Frontal cortex (tissue), 1 donor: ENCODE data around the gene WASF2. TPM values are rescaled to one million over a fixed set of nuclear protein-coding genes. Genes with fewer than 3 reads are reported as not detected.

Source experiments
- total RNA-seq: library from RNA; depleted of rRNA; stranded (reverse); fragments of >200 nt; gene quantifications from one replicate; pipeline ENCODE4 v1.2.3, GENCODE V29; 2014

The WASF2 gene
- total RNA-seq, 1 donor from 2014 or later: 4.5 TPM

Other genes starting within 250 kb of the WASF2 start
- 19.6 TPM for gene TMEM222, start 168.0 kb downstream of the WASF2 start, total RNA-seq
- not detected for gene SYTL1, start 148.1 kb downstream of the WASF2 start, total RNA-seq
- 0.82 TPM for gene MAP3K6, start 123.2 kb downstream of the WASF2 start, total RNA-seq
- gene FCN3, start 115.3 kb downstream of the WASF2 start, total RNA-seq: not detected
- gene CD164L2, start 106.8 kb downstream of the WASF2 start, total RNA-seq: not detected
- gene GPR3, start 97.5 kb downstream of the WASF2 start, total RNA-seq: 0.41 TPM
- gene AHDC1, start 114.0 kb upstream of the WASF2 start, total RNA-seq: 10.6 TPM
- 0.41 TPM for gene FGR, start 145.0 kb upstream of the WASF2 start, total RNA-seq
- gene IFI6, start 182.0 kb upstream of the WASF2 start, total RNA-seq: 45.2 TPM
- 20.0 TPM for gene FAM76A, start 235.8 kb upstream of the WASF2 start, total RNA-seq